GM23338 (cell line): Measurements from ENCODE around the gene RPEL1.
"Not testable (repeated sequence)": the region's sequence is repeated elsewhere in the genome, so short reads cannot be mapped to it uniquely, and the experiment has no call there.

Experiments
- CREB1 ChIP-seq: fragments of 250-450 bp; sonication (Bioruptor Pico); IDR thresholded peaks from 2 replicates; pipeline ENCODE4 v1.5.0; 2020; ENCODE audit warnings: low read depth, mild to moderate bottlenecking, moderate library complexity
- EZH2 ChIP-seq: fragments of 200-600 bp; sonication (generic); IDR thresholded peaks from one replicate; pipeline ENCODE4 v1.8.0; 2017; ENCODE audit warnings: antibody characterized with exemption, mild to moderate bottlenecking, low read depth; ENCODE audit not compliant: unreplicated experiment
- EZH2phosphoT487 ChIP-seq: fragments of 200-600 bp; sonication (generic); IDR thresholded peaks from one replicate; pipeline ENCODE4 v1.8.1; 2018; ENCODE audit warnings: antibody characterized with exemption; ENCODE audit not compliant: unreplicated experiment
- JUNB ChIP-seq: IDR thresholded peaks from one replicate; pipeline ENCODE4 v1.6.1; 2016; ENCODE audit warnings: antibody characterized with exemption; ENCODE audit not compliant: unreplicated experiment
- NANOG ChIP-seq: IDR thresholded peaks from 2 replicates; pipeline ENCODE4 v1.6.1; 2016; ENCODE audit warnings: antibody characterized with exemption, borderline replicate concordance
- POLR2AphosphoS5 ChIP-seq: IDR thresholded peaks from 2 replicates; pipeline ENCODE4 v1.6.1; 2016; ENCODE audit warnings: antibody characterized with exemption, low read depth
- STAT1 ChIP-seq: IDR thresholded peaks from one replicate; pipeline ENCODE4 v1.6.1; 2016; ENCODE audit warnings: antibody characterized with exemption; ENCODE audit not compliant: unreplicated experiment
- ZNF114 ChIP-seq: fragments of 250-450 bp; sonication (Bioruptor Pico); IDR thresholded peaks from 2 replicates; pipeline ENCODE4 v1.5.0; 2020; ENCODE audit warnings: mild to moderate bottlenecking, moderate library complexity
- ZNF331 ChIP-seq: fragments of 250-450 bp; sonication (Bioruptor Pico); IDR thresholded peaks from 2 replicates; pipeline ENCODE4 v1.5.0; 2020; ENCODE audit warnings: low read depth, mild to moderate bottlenecking, moderate library complexity
- TF ChIP-seq, protein P1 (sequence below), 2 experiments: fragments of 200-600 bp in 1 of 2; sonication (generic) in 1 of 2; conservative IDR thresholded peaks; 2 replicates each; pipeline versions ENCODE4 v1.5.1 to v1.6.1; 2016 to 2017; ENCODE audit warnings: antibody characterized with exemption in 2 of 2, low read depth in 2 of 2, mild to moderate bottlenecking in 2 of 2, moderate library complexity in 1 of 2
- TF ChIP-seq, protein P2 (sequence below): IDR thresholded peaks from one replicate; pipeline ENCODE4 v1.6.1; 2018; ENCODE audit warnings: antibody characterized with exemption; ENCODE audit not compliant: unreplicated experiment
- TF ChIP-seq, protein P3 (sequence below): IDR thresholded peaks from 2 replicates; pipeline ENCODE4 v1.6.1; 2016; ENCODE audit warnings: antibody characterized with exemption
- TF ChIP-seq, protein P4 (sequence below): fragments of 250-450 bp; sonication (Bioruptor Pico); IDR thresholded peaks from 2 replicates; pipeline ENCODE4 v1.5.0; 2020; ENCODE audit warnings: mild to moderate bottlenecking, moderate library complexity

DNA sequence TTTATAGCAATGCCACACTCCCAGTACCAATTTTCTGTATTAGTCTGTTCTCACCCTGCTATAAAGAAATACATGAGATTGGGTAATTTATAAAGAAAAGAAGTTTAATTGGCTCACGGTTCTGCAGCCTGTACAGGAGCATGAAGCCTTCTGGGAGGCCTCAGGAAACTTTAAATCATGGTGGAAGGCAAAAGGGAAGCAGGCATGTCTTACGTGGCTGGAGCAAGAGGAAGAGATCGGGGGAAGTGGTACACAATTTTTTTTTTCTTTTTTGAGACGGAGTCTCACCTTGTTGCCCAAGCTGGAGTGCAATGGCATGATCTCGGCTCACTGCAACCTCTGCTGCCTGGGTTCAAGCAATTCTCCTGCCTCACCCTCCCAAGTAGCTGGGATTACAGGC, 21.0 kb upstream of the RPEL1 start:
- not testable (repeated sequence) for TF ChIP-seq POLR2AphosphoS5; EZH2phosphoT487; EZH2; CREB1 (CRISPR knock-in tag); STAT1; JUNB; ZNF331 (CRISPR knock-in tag); NANOG; ZNF114 (CRISPR knock-in tag)
- TF ChIP-seq, protein P1, sequence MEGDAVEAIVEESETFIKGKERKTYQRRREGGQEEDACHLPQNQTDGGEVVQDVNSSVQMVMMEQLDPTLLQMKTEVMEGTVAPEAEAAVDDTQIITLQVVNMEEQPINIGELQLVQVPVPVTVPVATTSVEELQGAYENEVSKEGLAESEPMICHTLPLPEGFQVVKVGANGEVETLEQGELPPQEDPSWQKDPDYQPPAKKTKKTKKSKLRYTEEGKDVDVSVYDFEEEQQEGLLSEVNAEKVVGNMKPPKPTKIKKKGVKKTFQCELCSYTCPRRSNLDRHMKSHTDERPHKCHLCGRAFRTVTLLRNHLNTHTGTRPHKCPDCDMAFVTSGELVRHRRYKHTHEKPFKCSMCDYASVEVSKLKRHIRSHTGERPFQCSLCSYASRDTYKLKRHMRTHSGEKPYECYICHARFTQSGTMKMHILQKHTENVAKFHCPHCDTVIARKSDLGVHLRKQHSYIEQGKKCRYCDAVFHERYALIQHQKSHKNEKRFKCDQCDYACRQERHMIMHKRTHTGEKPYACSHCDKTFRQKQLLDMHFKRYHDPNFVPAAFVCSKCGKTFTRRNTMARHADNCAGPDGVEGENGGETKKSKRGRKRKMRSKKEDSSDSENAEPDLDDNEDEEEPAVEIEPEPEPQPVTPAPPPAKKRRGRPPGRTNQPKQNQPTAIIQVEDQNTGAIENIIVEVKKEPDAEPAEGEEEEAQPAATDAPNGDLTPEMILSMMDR (conservative IDR thresholded peaks at IDR 0.05; ENCODE audit: low read depth in 2 of 2) = not testable (repeated sequence)
- TF ChIP-seq, protein P2, sequence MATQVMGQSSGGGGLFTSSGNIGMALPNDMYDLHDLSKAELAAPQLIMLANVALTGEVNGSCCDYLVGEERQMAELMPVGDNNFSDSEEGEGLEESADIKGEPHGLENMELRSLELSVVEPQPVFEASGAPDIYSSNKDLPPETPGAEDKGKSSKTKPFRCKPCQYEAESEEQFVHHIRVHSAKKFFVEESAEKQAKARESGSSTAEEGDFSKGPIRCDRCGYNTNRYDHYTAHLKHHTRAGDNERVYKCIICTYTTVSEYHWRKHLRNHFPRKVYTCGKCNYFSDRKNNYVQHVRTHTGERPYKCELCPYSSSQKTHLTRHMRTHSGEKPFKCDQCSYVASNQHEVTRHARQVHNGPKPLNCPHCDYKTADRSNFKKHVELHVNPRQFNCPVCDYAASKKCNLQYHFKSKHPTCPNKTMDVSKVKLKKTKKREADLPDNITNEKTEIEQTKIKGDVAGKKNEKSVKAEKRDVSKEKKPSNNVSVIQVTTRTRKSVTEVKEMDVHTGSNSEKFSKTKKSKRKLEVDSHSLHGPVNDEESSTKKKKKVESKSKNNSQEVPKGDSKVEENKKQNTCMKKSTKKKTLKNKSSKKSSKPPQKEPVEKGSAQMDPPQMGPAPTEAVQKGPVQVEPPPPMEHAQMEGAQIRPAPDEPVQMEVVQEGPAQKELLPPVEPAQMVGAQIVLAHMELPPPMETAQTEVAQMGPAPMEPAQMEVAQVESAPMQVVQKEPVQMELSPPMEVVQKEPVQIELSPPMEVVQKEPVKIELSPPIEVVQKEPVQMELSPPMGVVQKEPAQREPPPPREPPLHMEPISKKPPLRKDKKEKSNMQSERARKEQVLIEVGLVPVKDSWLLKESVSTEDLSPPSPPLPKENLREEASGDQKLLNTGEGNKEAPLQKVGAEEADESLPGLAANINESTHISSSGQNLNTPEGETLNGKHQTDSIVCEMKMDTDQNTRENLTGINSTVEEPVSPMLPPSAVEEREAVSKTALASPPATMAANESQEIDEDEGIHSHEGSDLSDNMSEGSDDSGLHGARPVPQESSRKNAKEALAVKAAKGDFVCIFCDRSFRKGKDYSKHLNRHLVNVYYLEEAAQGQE = not testable (repeated sequence)
- TF ChIP-seq, protein P3, sequence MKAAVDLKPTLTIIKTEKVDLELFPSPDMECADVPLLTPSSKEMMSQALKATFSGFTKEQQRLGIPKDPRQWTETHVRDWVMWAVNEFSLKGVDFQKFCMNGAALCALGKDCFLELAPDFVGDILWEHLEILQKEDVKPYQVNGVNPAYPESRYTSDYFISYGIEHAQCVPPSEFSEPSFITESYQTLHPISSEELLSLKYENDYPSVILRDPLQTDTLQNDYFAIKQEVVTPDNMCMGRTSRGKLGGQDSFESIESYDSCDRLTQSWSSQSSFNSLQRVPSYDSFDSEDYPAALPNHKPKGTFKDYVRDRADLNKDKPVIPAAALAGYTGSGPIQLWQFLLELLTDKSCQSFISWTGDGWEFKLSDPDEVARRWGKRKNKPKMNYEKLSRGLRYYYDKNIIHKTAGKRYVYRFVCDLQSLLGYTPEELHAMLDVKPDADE = not testable (repeated sequence)
- TF ChIP-seq, protein P4, sequence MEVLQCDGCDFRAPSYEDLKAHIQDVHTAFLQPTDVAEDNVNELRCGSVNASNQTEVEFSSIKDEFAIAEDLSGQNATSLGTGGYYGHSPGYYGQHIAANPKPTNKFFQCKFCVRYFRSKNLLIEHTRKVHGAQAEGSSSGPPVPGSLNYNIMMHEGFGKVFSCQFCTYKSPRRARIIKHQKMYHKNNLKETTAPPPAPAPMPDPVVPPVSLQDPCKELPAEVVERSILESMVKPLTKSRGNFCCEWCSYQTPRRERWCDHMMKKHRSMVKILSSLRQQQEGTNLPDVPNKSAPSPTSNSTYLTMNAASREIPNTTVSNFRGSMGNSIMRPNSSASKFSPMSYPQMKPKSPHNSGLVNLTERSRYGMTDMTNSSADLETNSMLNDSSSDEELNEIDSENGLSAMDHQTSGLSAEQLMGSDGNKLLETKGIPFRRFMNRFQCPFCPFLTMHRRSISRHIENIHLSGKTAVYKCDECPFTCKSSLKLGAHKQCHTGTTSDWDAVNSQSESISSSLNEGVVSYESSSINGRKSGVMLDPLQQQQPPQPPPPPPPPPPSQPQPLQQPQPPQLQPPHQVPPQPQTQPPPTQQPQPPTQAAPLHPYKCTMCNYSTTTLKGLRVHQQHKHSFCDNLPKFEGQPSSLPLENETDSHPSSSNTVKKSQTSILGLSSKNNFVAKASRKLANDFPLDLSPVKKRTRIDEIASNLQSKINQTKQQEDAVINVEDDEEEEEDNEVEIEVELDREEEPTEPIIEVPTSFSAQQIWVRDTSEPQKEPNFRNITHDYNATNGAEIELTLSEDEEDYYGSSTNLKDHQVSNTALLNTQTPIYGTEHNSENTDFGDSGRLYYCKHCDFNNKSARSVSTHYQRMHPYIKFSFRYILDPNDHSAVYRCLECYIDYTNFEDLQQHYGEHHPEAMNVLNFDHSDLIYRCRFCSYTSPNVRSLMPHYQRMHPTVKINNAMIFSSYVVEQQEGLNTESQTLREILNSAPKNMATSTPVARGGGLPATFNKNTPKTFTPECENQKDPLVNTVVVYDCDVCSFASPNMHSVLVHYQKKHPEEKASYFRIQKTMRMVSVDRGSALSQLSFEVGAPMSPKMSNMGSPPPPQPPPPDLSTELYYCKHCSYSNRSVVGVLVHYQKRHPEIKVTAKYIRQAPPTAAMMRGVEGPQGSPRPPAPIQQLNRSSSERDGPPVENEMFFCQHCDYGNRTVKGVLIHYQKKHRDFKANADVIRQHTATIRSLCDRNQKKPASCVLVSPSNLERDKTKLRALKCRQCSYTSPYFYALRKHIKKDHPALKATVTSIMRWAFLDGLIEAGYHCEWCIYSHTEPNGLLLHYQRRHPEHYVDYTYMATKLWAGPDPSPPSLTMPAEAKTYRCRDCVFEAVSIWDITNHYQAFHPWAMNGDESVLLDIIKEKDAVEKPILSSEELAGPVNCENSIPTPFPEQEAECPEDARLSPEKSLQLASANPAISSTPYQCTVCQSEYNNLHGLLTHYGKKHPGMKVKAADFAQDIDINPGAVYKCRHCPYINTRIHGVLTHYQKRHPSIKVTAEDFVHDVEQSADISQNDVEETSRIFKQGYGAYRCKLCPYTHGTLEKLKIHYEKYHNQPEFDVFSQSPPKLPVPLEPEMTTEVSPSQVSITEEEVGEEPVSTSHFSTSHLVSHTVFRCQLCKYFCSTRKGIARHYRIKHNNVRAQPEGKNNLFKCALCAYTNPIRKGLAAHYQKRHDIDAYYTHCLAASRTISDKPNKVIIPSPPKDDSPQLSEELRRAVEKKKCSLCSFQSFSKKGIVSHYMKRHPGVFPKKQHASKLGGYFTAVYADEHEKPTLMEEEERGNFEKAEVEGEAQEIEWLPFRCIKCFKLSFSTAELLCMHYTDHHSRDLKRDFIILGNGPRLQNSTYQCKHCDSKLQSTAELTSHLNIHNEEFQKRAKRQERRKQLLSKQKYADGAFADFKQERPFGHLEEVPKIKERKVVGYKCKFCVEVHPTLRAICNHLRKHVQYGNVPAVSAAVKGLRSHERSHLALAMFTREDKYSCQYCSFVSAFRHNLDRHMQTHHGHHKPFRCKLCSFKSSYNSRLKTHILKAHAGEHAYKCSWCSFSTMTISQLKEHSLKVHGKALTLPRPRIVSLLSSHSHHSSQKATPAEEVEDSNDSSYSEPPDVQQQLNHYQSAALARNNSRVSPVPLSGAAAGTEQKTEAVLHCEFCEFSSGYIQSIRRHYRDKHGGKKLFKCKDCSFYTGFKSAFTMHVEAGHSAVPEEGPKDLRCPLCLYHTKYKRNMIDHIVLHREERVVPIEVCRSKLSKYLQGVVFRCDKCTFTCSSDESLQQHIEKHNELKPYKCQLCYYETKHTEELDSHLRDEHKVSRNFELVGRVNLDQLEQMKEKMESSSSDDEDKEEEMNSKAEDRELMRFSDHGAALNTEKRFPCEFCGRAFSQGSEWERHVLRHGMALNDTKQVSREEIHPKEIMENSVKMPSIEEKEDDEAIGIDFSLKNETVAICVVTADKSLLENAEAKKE = not testable (repeated sequence)
